ENCODE results near the gene LMF1.

The LMF1 gene

DNA sequence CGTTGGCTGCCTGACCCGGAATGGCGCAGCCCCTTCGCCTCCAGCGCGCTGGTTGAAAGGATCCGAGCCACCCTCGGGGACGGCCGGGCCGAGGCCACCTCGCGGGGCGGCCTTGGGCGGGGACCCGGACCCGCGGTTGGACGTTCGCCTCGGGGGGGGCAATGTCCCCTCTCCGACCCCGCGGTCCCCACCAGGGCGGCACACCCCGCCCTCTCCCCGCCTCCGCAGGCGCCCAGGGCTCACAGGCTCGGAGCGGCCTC is 9.7 kb upstream of the LMF1 start:
- H3K9me3 ChIP-seq = no peaks in the 10 kb centered on the region
- H3K4me1 ChIP-seq = peaks cover 51% of the 10 kb centered on the region
- H4K20me1 ChIP-seq = peaks cover 71% of the 10 kb centered on the region
- H3K36me3 ChIP-seq = no peaks in the 10 kb centered on the region
- TF ChIP-seq Cebpa-rat (IDR thresholded peaks at IDR 0.05) = no peak
- H3K27ac ChIP-seq = no peak overlapping the region
- H3K4me2 ChIP-seq = peak overlapping the region; percentile 97
- H3K27me3 ChIP-seq = peaks cover 97% of the 10 kb centered on the region
- H3K4me3 ChIP-seq = peak overlapping the region; percentile 66
- H3K9ac ChIP-seq = 0 out of 2 replicates have a peak overlapping the region, but pooled peaks have one; percentile 7

DNA sequence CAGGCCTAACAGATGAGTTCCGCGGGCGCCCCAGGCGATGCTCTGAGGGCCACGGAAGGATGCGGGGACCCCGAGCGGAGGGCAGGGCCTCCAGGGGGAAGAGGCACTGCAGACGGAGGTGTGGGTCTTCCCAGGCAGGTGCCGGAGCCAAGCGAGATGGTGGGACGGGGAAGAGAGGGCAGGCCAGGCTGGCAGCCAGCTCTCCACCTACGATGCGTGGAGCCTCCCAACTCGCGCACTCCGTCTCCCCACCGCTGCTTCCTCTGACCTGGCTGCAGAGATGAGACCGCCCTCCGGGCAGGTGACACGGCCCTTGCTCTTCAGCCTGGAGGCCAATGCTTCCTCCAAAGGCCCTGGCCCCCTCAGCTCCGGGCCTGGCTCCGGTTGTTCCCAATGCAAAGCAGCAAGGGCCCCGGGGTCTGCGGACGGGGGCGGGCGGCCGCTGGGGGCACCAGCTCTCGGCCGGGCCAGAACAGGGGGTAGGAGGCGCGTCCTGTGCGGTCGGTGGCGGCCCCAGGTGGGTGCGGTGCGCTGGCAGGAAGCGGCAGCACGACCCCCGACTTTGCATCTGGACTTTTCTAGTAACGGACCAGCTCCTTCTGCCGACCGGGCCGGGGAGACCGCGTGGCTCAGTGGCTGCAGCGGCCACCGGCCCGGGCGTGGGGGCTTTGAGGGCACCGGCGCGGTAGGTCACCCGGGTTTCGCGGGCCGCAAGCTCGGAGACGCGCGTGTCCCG is 9.2 kb upstream of the LMF1 start:
- peak overlapping the region; percentile 66 for H3K4me3 ChIP-seq
- 0 out of 2 replicates have a peak overlapping the region, but pooled peaks have one; percentile 7 for H3K9ac ChIP-seq
- peaks cover 97% of the 10 kb centered on the region for H3K27me3 ChIP-seq
- peaks cover 52% of the 10 kb centered on the region for H3K4me1 ChIP-seq
- no peak for TF ChIP-seq Cebpa-rat (IDR thresholded peaks at IDR 0.05)
- no peak overlapping the region for H3K27ac ChIP-seq
- no peaks in the 10 kb centered on the region for H3K36me3 ChIP-seq
- H4K20me1 ChIP-seq = peaks cover 66% of the 10 kb centered on the region
- no peaks in the 10 kb centered on the region for H3K9me3 ChIP-seq
- H3K4me2 ChIP-seq = peak overlapping the region; percentile 97

DNA sequence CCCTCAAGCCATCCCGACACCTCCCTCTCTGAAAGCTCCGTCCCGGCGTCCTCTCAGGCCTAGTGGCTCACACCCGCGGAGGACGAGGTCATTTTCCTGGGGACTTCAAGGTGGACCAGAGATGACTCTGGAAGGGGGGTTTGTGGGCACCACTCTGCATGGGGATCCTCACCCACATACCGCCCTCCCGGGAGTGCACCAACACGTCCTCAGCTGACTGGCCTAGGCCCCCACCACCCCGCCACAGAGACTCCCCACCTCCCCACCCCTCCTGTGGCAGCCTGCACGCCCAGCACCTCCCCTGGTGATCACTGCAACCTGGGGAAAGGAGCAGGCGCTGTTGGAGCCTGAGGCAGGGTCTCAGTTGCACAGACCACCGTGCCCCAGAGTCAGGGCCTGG is 8.4 kb upstream of the LMF1 start:
- H3K9me3 ChIP-seq = no peaks in the 10 kb centered on the region
- H3K9ac ChIP-seq = no peak overlapping the region
- no peaks in the 10 kb centered on the region for H3K36me3 ChIP-seq
- H3K4me3 ChIP-seq = no peak overlapping the region
- H3K4me2 ChIP-seq = peak overlapping the region; percentile 97
- peaks cover 60% of the 10 kb centered on the region for H3K4me1 ChIP-seq
- H3K27ac ChIP-seq = no peak overlapping the region
- peaks cover 63% of the 10 kb centered on the region for H4K20me1 ChIP-seq
- peaks cover 97% of the 10 kb centered on the region for H3K27me3 ChIP-seq
- TF ChIP-seq Cebpa-rat (IDR thresholded peaks at IDR 0.05) = no peak

DNA sequence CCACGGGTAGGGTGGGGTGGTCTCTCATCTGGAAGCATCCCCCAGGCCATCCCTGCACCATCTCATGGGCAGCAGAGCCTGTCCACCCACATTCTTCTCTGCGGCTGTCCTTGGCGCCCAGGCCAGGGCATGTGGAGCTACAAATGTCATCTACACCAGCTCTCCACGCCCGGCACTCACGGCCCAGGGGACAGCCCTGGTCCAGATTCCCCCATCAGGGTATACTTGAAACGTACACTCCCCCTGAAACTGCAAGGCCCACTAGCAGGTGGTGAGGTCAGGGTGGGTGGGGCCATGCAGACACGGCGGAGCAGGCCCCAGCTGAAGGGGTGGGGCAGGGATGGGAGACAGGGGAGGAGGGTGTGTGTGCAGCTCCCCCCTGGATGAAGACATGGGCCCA is 7.6 kb upstream of the LMF1 start:
- Histone ChIP-seq H3K27me3 (peaks cover 96% of the 10 kb centered on the region), H3K4me3 (no peak overlapping the region), H3K36me3 (no peaks in the 10 kb centered on the region), H4K20me1 (peaks cover 55% of the 10 kb centered on the region), H3K4me1 (peaks cover 64% of the 10 kb centered on the region), H3K4me2 (peak overlapping the region; percentile 37), H3K9ac (no peak overlapping the region), H3K27ac (no peak overlapping the region), H3K9me3 (no peaks in the 10 kb centered on the region)
- TF ChIP-seq Cebpa-rat (IDR thresholded peaks at IDR 0.05) = no peak

DNA sequence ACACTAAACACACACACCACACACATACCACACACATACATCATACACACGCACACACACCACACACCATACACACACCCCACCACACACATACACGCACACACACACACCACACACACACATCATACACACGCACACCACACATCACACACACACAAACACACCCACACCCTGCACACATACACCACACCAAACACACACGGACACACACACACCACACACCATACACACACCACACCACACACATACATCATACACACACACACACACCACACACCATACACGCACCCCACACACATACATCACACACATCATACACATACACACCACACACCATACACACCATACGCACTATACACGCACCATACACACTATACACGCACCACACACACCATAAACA is 7.1 kb upstream of the LMF1 start:
- peaks cover 91% of the 10 kb centered on the region for H3K27me3 ChIP-seq
- no peaks in the 10 kb centered on the region for H3K9me3 ChIP-seq
- H3K4me1 ChIP-seq = peaks cover 64% of the 10 kb centered on the region
- H3K4me2 ChIP-seq = no peak overlapping the region
- no peak overlapping the region for H3K27ac ChIP-seq
- no peaks in the 10 kb centered on the region for H3K36me3 ChIP-seq
- no peak overlapping the region for H3K4me3 ChIP-seq
- no peak overlapping the region for H3K9ac ChIP-seq
- no peak for TF ChIP-seq Cebpa-rat (IDR thresholded peaks at IDR 0.05)
- peaks cover 50% of the 10 kb centered on the region for H4K20me1 ChIP-seq

DNA sequence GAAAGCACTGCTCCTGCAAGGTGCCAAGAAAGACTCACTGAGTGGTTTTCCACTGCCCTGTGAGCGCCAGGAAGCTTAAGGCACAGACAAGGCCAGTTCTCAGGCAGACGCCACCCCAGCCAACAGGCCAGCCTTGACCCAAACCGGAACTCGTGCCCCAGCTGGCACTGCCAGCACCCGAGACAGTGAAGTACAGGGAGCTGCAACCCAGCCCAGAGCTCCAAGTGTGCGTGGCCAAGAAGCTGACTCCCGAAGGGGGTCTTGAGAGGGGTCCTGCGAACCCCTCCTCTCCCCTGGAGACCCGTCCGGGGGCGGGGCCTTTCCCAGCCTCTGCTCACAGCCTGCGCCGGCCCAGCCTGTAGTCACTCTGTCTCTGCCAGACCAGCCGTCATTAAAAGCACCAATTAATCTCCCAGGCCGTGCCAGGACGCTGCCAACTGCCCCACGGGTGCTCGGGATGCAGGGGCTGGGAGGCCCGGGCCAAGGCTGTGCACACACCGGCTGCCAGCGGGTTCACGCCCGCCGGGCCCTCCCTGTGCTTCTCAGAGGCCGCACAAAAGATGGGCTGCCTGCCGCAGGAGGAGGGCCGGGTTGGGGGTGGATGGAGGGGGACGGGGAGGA is 6.4 kb upstream of the LMF1 start:
- Histone ChIP-seq H3K9me3 (no peaks in the 10 kb centered on the region), H3K4me2 (peak overlapping the region; percentile 44; the same call in 1 of the 2 replicates), H3K36me3 (no peaks in the 10 kb centered on the region), H3K4me3 (no peak overlapping the region), H3K27ac (no peak overlapping the region), H3K27me3 (peaks cover 90% of the 10 kb centered on the region), H4K20me1 (peaks cover 43% of the 10 kb centered on the region), H3K9ac (no peak overlapping the region), H3K4me1 (peaks cover 62% of the 10 kb centered on the region)
- TF ChIP-seq Cebpa-rat (IDR thresholded peaks at IDR 0.05) = no peak

DNA sequence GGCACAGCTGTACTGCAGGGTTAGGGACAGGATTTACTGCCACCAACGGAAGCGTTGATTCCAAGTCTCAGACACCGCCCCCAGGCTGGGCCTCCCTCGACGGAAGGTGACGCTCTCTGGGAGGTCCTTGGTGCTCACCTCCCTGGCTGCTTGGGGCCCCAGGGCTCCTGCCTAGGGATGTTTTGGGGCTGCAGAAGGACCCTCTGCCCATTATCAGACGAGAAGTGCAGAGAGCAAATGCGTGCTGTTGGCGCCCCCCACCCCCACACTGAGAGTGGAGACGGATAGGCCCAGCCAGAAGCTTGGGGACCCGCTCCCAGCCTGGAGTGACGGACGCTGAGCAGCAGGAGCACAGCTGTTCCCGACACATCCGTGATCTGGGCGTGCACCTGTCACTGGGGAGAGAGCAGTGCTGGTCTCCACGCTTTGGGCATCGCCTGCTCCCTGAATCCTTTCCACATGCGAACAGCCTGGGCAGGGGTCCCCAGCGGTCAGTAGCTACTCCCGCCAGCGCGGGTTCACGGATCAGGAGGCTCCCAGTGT is 5.7 kb upstream of the LMF1 start:
- peaks cover 58% of the 10 kb centered on the region for H3K4me1 ChIP-seq
- no peak overlapping the region for H3K4me3 ChIP-seq
- H4K20me1 ChIP-seq = peaks cover 37% of the 10 kb centered on the region
- H3K9ac ChIP-seq = no peak overlapping the region
- H3K9me3 ChIP-seq = no peaks in the 10 kb centered on the region
- peak overlapping the region; percentile 44 for H3K4me2 ChIP-seq
- H3K27me3 ChIP-seq = peaks cover 86% of the 10 kb centered on the region
- TF ChIP-seq Cebpa-rat (IDR thresholded peaks at IDR 0.05) = no peak
- H3K27ac ChIP-seq = no peak overlapping the region
- H3K36me3 ChIP-seq = no peaks in the 10 kb centered on the region

DNA sequence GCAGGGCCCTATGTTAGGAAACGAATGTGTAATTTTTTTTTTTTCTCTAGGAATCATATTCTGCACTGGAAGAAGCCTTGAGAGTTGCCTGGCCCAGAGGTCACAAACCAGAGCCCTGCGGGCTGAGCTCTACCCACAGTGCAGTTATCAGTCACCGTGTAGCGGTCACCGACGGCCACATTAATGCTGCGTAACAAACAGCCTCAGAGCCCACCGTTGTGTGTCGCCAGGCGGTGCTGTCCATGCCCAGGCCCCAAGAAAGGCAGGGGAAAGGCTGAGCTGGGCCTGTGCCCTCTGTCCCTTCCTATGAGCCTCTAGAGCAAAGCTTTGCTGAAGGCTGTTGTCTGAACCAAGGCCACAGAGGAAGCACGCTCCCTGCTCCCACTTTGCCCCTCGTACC is 4.5 kb upstream of the LMF1 start:
- no peak for TF ChIP-seq Cebpa-rat (IDR thresholded peaks at IDR 0.05)
- H3K4me3 ChIP-seq = no peak overlapping the region
- no peak overlapping the region for H3K9ac ChIP-seq
- H3K9me3 ChIP-seq = no peaks in the 10 kb centered on the region
- peaks cover 29% of the 10 kb centered on the region for H4K20me1 ChIP-seq
- H3K4me2 ChIP-seq = peak overlapping the region; percentile 44
- peaks cover 55% of the 10 kb centered on the region for H3K4me1 ChIP-seq
- H3K36me3 ChIP-seq = no peaks in the 10 kb centered on the region
- no peak overlapping the region for H3K27ac ChIP-seq
- peaks cover 77% of the 10 kb centered on the region for H3K27me3 ChIP-seq

DNA sequence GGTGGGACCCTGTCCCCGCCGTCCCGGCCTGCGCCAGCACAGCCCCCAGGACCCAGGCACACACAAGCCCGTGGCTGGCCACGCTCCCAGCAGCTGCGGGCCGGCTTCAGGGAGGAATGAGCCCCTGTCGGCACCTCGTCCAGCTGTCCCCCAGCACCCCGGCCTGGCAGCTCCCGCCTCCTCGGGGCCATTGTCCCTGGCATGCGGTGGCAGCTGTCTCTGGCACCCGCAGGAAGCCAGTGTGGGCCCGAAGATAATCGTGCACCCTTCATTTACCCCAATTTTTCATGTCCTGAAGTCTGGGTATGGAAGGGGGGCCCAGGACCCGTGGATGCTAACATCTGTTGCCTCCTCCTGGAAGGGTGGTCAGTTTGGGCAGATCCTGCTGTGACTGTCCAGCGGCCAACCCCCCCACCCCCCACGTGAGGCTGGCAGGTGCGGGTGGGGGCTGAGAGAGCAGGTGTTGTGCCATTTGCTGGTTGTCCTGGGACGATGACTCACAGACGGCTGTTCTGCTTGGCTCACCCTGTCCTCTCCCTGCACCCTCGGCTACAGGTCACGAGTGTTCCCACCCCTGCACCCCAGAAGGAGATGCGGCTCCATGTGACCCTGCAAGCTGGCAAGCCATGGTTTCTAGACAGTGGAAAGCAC is 4.0 kb upstream of the LMF1 start:
- TF ChIP-seq Cebpa-rat (IDR thresholded peaks at IDR 0.05) = no peak
- Histone ChIP-seq H3K9me3 (no peaks in the 10 kb centered on the region), H3K36me3 (no peaks in the 10 kb centered on the region), H3K4me3 (no peak overlapping the region), H4K20me1 (peaks cover 24% of the 10 kb centered on the region), H3K4me1 (peaks cover 55% of the 10 kb centered on the region), H3K27me3 (peaks cover 72% of the 10 kb centered on the region), H3K27ac (no peak overlapping the region), H3K4me2 (peak overlapping the region; percentile 44; the same call in 1 of the 2 replicates), H3K9ac (no peak overlapping the region)
